ENCODE results near the gene APOBEC3C.
"Not testable (repeated sequence)": the region's sequence is repeated elsewhere in the genome, so short reads cannot be mapped to it uniquely, and the experiment has no call there.

Gene APOBEC3C

DNA sequence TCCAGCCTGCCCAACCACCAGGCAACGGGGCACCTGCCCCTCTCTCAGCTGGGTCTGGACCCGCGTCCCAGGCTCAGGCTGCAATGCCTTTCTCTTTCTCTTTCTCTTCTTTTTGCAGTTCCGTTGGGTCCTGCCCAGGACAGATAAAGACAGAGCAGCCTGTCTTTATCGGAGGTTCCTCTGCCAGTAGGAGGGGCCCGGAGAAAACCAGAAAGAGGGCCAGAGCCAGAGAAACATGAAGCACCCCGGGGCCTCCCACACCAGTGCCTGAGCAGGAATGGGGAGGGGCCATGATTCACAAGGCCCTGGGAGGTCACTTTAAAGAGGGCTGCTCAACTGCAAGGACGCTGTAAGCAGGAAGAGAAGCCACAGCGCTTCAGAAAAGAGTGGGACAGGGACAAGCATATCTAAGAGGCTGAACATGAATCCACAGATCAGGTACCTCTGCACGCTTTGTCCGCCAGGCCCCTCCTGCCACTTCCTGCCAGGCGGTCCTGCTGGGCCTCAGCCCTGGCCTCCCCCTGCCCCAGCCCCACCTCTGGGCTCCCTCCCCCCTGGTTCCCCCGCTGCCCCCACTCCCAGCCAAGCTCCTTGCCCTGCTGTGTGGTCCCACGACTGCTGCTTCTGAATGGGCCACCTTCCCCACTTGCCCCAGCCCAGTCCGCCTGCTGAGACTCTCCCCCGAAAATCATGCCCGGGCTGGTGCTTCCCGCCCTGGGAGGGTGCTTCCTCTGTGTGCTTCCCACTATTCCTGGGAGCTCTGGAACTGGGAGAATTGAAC, at the start of gene APOBEC3C:
Gene APOBEC3C (plus strand): TSS at position 316 of the 781 bp plus-strand sequence. CDS start 106 bp downstream, at position 422.
- DNase-seq (ENCODE audit: low spot score) = no peak

DNA sequence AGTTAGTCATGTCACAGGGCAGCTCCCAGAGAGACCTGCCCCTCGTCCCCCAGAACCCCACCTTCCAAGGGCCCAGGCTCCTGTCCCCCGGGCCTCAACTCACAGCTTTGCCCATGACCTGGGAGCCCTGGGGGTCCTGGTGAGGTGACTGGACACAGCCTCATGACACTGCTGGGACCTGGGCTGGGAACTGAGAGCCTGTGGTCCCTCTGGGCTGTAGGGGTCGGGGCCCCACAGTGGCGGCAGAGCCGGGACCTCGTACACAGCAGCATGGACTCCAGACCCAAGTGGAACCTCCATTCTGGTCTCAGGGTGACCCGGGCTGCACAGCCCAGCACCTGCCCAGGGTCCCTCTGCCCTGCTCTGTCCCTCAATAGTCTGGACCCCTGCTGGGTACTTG, 49.8 kb upstream of the APOBEC3C start:
- no peak for DNase-seq (ENCODE audit: low spot score)

DNA sequence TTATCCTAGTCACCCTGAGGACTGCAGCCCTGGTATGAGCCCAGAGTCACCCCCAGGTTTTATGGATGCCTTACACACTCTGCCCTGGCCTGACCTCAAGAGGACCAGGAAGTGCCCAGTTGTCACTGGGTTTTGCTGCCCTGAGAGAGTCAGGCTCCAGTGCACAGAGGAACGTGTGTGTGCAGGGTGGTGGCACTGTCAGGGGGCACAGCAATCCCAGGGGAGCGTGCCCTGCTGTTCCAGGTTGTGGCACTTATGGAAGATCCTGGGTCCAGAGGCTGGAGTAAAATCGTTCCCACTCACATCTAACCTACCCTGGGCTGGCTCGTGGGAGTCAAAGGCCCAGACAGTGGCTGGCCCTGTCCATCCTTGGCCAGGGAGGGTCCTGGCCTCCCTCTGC, 49.1 kb upstream of the APOBEC3C start:
- no peak for DNase-seq (ENCODE audit: low spot score)

DNA sequence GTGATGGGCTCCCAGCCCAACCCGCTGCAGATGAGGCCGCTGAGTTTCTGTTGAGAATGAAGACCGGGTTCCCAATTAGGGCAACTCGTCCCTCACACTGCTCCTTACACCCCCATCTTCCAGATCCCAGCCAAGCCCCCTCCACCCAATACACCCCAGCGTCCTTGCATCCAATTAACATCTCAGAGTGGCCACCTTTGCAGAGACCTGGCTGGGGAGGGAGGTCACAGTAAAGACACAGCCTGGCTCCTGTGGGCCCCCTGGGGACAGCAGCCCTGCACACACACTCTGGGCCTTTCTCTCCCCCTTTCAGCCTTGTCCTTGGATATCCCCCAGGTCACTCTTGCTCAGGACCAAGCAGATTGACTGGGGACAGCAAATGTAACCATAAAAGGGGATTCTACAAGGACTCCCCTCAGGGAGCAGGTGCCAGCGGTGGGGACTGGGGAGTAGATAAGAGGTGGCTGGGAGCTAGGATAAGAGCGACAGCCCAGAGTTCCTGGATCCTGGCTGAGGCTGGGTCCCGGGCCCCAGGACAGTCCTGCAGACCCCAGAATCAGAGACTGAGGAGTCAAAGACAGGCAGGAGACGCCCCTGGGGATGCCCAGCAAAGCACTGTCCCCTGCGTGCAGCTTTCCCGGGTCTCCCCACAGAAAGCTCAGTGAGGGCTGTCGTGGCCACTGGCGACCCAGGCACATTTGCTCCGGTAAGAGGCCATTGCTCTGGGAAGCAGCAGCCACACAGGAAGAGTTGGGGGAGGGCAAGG, 48.3 kb upstream of the APOBEC3C start:
- no peak for DNase-seq (ENCODE audit: low spot score)

DNA sequence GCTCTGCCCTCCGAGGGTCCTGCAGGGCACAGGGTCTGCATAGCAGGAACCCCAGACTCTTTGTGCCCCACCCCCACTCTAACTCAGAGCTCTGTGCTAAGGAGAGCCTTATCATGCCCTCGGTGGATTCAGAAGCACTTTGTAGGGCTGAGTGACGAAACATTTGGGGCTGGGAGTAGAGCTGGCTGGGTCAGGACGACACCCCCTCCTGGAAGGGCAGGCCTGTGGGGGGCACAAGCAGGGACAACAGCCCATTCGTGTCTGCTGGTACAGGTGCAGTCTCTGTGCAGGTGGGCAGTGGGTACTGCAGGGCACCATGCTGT, 47.7 kb upstream of the APOBEC3C start:
- no peak for DNase-seq (ENCODE audit: low spot score)

- DNase-seq (ENCODE audit: low spot score) = no peak
Measured at GRCh38 chr22:38966942-38967341, 47.1 kb upstream of the APOBEC3C start.

- DNase-seq (ENCODE audit: low spot score) = no peak
Measured at GRCh38 chr22:38967451-38968450, 46.3 kb upstream of the APOBEC3C start.

DNA sequence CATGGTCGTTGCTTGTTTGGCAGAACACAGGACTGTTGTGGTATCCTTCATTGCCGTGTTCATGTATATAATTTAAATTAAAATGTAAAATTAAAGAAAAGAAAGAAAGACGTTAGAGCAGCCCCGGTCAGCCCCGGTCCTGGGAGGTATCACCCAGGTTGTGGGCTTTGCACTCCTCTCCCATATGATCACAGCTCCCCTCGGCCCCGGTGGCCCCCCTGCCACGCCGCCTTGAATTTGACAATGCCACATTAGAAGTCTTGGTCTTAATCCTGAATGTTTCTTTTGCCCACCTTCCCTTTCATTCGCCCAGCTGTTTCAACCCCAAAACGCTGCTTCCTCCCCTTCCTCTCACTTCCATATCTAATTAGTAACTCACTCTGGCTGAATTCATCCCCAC, 45.3 kb upstream of the APOBEC3C start:
- no peak for DNase-seq (ENCODE audit: low spot score)

DNA sequence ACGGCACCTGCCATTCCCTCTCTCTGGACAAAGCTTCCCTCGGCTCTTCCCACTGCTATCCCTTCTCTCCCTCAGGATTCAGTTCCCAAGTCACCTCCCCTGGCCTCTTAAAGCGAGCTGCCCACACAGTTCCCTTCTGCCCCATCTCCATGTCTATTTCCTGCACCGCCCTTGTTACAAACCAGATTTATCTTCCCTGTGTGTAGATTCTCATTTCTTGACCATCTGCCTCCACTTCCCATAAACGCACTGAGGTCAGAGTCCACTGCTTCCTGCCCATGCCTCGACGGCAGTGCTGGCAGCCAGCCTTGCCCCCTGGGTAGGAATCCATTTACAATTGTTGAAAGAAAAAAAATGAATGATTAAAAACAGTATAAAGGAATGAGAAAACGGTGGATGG, 43.5 kb upstream of the APOBEC3C start:
- DNase-seq (ENCODE audit: low spot score) = no peak

DNA sequence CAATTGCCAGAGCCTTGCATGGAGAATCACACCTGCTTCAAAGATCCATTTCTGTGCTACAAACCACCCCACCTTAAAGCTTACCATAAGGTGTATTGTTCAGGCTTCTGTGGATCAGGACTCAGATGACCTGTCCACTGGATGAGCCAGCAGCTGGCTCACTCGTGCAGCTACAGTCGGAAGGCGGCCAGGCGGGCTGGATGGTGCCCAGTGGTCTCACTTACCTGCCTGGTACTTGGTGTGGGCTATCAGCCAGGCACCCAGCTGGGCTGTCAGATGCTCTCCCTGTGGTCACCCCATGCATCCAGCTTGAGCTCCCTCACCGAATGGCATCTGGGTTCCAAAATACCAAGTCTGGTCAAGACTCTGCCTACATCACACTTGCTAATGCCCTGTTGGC, 42.9 kb upstream of the APOBEC3C start:
- no peak for DNase-seq (ENCODE audit: low spot score)

- no peak for DNase-seq (ENCODE audit: low spot score)
Measured at GRCh38 chr22:38971791-38972190, 42.3 kb upstream of the APOBEC3C start.

DNA sequence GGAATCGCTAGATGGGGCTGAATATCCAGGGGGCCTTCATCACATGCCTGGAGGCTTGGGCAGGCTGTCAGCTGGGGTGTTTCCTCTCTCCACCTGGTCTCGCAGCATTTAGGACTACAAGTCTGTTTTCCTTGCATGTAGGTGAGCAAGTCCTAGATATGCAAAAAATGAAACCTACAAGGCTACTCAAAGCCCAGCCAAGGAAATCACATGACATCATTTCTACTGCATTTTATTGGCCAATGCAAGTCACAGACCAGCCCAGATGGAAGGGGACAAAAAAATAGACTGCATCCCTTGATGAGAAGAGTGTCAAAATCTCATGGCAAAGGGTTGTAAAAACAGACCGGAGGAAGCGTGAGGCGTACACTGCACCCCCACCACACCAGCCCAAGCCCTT, 41.5 kb upstream of the APOBEC3C start:
- DNase-seq (ENCODE audit: low spot score) = no peak

DNA sequence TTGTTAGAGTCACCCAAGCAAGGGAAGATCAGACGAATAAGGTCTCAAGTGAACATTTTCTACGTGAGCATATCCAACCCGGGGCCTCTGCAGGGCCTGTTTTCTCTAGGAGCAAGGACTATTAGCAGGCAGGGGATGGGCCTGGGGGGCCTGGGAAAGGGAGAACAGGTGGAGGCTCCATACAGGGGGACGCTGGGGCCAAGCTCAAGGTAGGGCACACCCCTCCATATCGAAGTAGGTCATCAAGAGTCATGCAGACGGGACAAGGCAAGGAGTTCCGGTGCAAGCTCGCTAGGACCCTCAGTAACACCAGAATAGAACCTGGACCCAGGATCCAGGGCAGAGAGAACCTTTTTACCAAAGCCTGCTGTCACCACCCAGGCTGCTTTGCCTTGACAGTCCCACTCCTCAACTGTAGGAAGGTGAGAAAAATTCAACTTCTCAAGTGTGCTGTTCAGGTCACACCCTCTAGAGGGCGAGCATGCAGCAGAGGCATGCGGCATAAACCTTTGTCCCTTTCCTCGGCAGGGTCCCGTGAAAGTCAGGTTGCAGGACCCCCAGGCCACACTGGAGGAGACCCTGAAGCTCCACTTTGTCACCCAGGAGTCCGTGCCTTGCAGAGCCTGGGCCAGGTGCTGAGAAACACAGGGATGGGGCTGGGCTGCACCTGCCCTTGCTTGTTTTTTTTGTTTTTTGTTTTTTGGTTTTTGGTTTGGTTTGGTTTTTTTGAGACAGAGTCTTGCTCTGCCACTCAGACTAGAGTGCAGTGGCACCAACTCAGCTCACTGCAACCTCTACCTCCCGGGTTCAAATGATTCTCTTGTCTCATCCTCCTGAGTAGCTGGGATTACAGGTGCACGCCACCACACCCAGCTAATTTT, 40.5 kb upstream of the APOBEC3C start:
- DNase-seq (ENCODE audit: low spot score) = peak; percentile 61

GRCh38 chr22:38974170-38974825, 39.8 kb upstream of the APOBEC3C start:
- DNase-seq (ENCODE audit: low spot score) = no peak

DNA sequence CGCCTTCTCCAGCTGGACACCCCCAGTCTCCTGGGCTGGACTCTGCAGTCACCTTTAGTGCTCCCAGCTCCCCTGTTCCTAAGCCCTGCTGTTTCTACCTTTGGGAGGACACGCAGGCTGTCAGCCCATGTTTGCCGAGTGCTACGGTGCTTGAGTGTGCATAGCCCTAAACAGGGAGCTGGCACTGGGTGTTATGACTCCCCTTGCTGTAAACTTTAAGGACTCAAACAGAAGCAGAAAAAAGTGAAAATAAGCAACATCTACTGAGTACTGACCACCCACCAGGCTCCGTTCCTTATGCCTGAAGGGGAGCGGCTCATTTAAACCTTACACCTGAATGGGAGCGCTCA, 39.3 kb upstream of the APOBEC3C start:
- DNase-seq (ENCODE audit: low spot score) = no peak

DNA sequence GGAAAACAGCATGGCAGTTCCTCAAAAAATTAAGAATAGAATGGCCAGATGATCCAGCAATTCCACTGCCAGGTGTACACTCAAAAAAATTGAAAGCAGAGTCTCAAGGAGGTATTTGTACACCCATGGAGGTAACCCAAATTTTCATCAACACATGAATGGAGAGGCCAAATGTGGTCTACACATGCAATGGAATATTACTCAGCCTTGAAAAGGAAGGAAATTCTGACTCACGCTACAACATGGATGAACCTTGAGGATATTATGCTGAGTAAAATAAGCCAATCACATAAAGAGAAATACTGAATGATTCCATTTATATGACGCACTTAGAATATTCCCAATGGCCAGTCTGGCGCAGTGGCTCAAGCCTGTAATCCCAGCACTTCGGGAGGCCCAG, 36.8 kb upstream of the APOBEC3C start:
- not testable (repeated sequence) for DNase-seq (ENCODE audit: low spot score)

DNA sequence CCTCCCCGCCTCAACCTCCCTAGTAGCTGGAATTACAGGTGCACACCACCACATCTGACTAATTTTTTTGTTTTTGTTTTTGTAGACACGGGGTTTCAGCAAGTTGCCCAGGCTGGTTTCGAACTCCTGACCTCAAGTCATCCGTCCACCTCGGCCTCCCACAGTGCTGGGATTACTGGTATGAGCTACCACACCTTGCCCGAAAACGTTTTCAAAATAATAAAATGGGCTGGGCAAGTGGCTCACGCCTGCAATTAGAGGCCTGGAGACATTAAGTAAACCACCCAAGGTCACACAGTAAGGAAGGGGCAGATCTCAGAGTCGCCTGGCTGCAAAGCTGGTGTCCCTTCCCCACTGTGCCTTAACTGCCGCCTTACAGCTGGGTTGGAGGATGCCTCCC, 33.5 kb upstream of the APOBEC3C start:
- not testable (repeated sequence) for DNase-seq (ENCODE audit: low spot score)

DNA sequence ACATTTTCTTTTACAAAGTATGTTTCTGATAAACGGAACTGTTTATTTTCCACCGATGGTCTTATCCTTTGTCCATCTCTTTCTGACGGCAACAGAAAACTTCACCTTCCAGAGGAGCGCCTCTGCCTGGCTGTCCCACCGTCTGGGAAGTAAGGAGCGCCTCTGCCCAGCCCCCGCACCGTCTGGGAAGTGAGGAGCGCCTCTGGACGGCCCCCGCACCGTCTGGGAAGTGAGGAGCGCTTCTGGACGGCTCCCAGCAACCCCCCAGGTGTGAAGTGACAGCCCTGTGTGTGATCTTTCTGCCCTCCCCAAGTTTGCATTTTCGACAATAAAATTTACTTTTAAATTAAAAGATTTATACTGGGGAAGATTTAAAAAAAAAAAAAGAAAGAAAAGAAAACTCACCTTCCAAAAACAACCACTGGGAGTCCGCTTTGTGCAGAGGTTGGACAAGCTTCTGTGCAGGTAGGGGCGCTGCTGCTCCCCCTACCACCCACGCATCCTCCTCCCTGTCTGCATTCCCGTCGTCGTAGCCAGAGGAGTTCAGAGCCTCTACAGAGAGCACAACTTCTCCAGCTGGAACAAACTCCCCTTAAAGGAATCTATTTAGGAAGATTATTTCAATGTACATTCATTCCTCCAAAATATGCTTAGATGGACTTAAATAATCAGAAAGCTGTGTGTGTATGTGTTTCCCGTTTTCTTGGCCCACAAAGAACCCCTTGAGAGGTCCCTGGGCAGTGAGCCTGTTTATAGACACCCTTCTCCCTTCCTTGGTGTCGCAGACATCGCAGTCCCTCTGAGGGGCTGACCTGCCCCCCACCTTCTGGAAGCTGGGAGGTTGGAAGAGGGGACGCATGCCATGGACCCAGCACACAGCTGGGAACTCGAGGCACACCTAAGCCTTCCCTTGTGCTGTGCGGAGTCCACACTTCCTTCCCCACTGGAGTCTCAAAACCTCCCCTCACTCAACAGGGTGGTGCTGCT, 32.8 kb upstream of the APOBEC3C start:
- DNase-seq (ENCODE audit: low spot score) = no peak
